Kidney epithelial cell (primary cell): ENCODE results near the gene OMA1. TPM values are rescaled to one million over a fixed set of nuclear protein-coding genes. Genes with fewer than 3 reads are reported as not detected.

Experiments
- DNase-seq: peaks from one replicate; pipeline ENCODE4 v3.0.0-alpha.2; 2010; ENCODE audit warnings: low read depth
- H3K27me3 ChIP-seq: 2 replicates; pipeline ENCODE4 v1.6.0; 2011; ENCODE audit warnings: low read length; ENCODE audit not compliant: control insufficient read depth, insufficient read depth
- H3K36me3 ChIP-seq: 2 replicates; pipeline ENCODE4 v1.5.1; 2011; ENCODE audit warnings: low read length; ENCODE audit not compliant: control insufficient read depth, insufficient read depth
- H3K4me3 ChIP-seq: 2 replicates; pipeline ENCODE4 v1.5.1; 2011; ENCODE audit warnings: low read depth, mild to moderate bottlenecking, control low read depth, low read length
- CTCF ChIP-seq: IDR thresholded peaks from 2 replicates; pipeline ENCODE4 v1.5.1; 2011; ENCODE audit warnings: mild to moderate bottlenecking, moderate library complexity, low read length, control low read depth, inconsistent platforms; ENCODE audit not compliant: insufficient read depth, poor library complexity, severe bottlenecking
- total RNA-seq: library from RNA; depleted of rRNA; stranded (reverse); fragments of >200 nt; gene quantifications from 2 replicates; pipeline ENCODE4 v1.2.3, GENCODE V29; 2015

The OMA1 gene
- total RNA-seq, 1 donor from 2014 or later = 10.2 TPM

- no peak for DNase-seq
- Histone ChIP-seq H3K36me3 (no peaks in the 10 kb centered on the region), H3K4me3 (no peak overlapping the region), H3K27me3 (no peaks in the 10 kb centered on the region)
- TF ChIP-seq CTCF = no peak
Measured at GRCh38 chr1:58587667-58588066, 41.1 kb upstream of the OMA1 start.

- no peaks in the 10 kb centered on the region for H3K36me3 ChIP-seq
- DNase-seq = no peak
- no peak for TF ChIP-seq CTCF
- H3K4me3 ChIP-seq = no peak overlapping the region
- H3K27me3 ChIP-seq = no peaks in the 10 kb centered on the region
Measured at GRCh38 chr1:58586271-58586670, 39.7 kb upstream of the OMA1 start.

- DNase-seq = no peak
- Histone ChIP-seq H3K36me3 (no peaks in the 10 kb centered on the region), H3K27me3 (no peaks in the 10 kb centered on the region), H3K4me3 (no peak overlapping the region)
- no peak for TF ChIP-seq CTCF
Measured at GRCh38 chr1:58585581-58586151, 39.1 kb upstream of the OMA1 start.

- DNase-seq = no peak
- Histone ChIP-seq H3K27me3 (no peaks in the 10 kb centered on the region), H3K4me3 (no peak overlapping the region), H3K36me3 (no peaks in the 10 kb centered on the region)
- no peak for TF ChIP-seq CTCF
Measured at GRCh38 chr1:58585166-58585565, 38.6 kb upstream of the OMA1 start.

- TF ChIP-seq CTCF = no peak
- peak; percentile 94 for DNase-seq
- Histone ChIP-seq H3K36me3 (no peaks in the 10 kb centered on the region), H3K27me3 (no peaks in the 10 kb centered on the region), H3K4me3 (no peak overlapping the region)
Measured at GRCh38 chr1:58584082-58584895, 37.8 kb upstream of the OMA1 start.
